ENCODE results near the gene ABCC4.

ABCC4 gene

DNA sequence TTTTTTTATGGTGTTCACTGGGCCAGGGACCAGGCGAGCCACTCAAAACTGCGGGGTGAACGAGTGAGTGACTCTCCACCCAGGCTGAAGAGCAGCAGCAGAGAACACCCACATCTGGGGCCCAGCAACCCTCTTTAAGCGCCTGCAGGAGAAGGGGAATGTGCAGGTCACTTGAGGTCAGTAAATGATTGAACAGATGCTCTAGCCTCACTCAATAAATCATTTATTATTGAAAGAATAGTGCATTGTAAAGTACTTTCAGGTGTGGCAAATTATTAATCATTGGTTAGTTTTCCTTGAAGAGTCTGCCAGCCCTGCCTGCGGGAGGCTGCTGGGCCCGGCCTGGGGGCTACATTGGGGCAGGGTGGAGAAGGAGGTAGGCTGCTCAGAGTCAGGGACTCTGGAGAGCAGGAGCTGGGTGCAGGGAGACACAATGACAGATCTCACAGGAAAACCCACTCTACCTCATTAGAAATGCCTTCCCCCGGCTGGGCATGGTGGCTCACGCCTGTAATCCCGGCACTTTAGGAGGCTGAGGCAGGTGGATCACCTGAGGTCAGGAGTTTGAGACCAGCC is 42.5 kb downstream of the ABCC4 start:
- no peak for DNase-seq (ENCODE audit: extremely low read depth in 1 of 2, low read depth in 1 of 2)

- DNase-seq (ENCODE audit: extremely low read depth in 1 of 2, low read depth in 1 of 2) = no peak
Measured at GRCh38 chr13:95258098-95258497, 43.2 kb downstream of the ABCC4 start.

DNA sequence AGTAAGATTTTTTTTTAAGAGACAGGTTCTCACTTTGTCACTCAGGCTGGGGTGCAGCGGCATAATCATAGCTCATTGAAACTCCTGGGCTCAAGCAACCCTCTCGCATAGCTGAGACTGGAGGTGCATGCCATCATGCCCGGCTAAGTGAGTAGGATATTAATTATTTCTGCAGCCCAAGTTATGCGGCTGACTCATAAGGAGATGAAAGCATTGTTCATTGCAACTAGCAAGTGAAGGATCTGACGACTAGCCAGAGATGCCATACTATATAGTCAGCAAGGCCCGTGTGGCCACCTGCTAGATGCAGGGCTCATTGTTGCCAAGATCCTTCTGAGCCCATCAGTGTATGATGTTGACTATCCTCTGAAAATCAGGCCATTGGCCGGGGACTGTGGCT is 45.2 kb downstream of the ABCC4 start:
- DNase-seq (ENCODE audit: extremely low read depth in 1 of 2, low read depth in 1 of 2) = no peak

- no peak for DNase-seq (ENCODE audit: extremely low read depth in 1 of 2, low read depth in 1 of 2)
Measured at GRCh38 chr13:95255072-95255732, 46.0 kb downstream of the ABCC4 start.

GRCh38 chr13:95254339-95254738 is 46.9 kb downstream of the ABCC4 start:
- no peak for DNase-seq (ENCODE audit: extremely low read depth in 1 of 2, low read depth in 1 of 2)

- DNase-seq (ENCODE audit: extremely low read depth in 1 of 2, low read depth in 1 of 2) = no peak
Measured at GRCh38 chr13:95253033-95253432, 48.2 kb downstream of the ABCC4 start.

GRCh38 chr13:95251641-95252040 is 49.6 kb downstream of the ABCC4 start:
- no peak for DNase-seq (ENCODE audit: extremely low read depth in 1 of 2, low read depth in 1 of 2)

- DNase-seq (ENCODE audit: extremely low read depth in 1 of 2, low read depth in 1 of 2) = no peak
Measured at GRCh38 chr13:95250961-95251360, 50.3 kb downstream of the ABCC4 start.

DNA sequence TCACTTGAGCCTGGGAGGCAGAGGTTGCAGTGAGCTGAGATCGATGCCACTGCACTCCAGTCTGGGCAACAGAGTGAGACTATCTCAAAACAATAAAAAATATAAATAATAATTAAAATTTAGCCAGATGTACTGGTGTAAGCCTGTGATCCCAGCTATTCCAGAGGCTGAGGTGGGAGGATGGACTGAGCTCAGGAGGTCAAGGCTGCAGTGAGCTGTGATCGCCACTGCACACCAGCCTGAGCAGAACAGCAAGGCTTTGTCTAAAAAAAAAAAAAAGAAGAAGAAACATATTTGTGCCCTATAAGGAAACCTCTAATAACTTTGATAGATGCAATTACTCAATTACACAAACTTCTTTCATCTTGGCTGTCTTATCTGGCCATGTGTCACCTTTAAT is 52.3 kb downstream of the ABCC4 start:
- no peak for DNase-seq (ENCODE audit: extremely low read depth in 1 of 2, low read depth in 1 of 2)

GRCh38 chr13:95247852-95248251 is 53.4 kb downstream of the ABCC4 start:
- DNase-seq (ENCODE audit: extremely low read depth in 1 of 2, low read depth in 1 of 2) = no peak

DNA sequence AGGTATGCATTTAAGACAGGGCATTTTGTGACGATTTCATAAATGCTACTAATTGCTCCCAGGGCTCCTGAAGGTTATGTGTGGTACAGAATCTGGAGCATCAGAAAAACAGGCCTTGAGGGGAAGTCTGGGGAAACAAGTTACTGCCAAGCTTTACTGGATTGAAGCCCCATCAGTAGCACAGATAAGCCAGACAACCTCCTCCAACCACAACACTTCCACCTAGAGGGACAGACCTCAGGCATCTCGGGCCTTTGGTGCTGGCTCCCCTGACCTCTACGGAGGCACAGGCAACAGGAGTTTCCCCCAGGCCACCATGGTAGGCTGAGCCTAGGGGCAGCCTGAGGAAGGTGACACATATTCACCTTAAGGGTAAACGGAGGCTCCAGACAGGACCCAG is 54.1 kb downstream of the ABCC4 start:
- no peak for DNase-seq (ENCODE audit: extremely low read depth in 1 of 2, low read depth in 1 of 2)

- no peak for DNase-seq (ENCODE audit: extremely low read depth in 1 of 2, low read depth in 1 of 2)
Measured at GRCh38 chr13:95246292-95247082, 54.8 kb downstream of the ABCC4 start.

- no peak for DNase-seq (ENCODE audit: extremely low read depth in 1 of 2, low read depth in 1 of 2)
Measured at GRCh38 chr13:95245071-95245470, 56.2 kb downstream of the ABCC4 start.

DNA sequence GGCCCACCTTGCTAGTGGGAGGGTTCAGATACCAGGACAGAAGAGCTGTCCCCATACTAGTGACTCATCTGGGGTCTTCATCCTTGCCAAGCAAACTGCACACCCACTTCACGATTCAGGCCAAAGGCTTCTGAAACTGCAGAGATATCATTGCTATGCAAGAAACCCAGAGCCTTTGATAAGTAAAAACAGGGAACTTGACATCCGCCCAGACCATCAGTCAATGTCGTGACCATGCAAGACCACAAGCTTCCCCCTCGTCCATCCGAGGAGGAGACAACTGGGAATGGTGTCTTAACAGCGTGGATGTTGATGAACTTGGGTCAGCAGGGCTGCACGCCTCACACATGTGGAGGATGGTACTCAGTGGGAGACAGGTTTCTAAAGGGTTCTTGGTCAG is 58.0 kb downstream of the ABCC4 start:
- DNase-seq (ENCODE audit: extremely low read depth in 1 of 2, low read depth in 1 of 2) = no peak

GRCh38 chr13:95241321-95241720 is 59.9 kb downstream of the ABCC4 start:
- no peak for DNase-seq (ENCODE audit: extremely low read depth in 1 of 2, low read depth in 1 of 2)

GRCh38 chr13:95239283-95239682 is 62.0 kb downstream of the ABCC4 start:
- no peak for DNase-seq (ENCODE audit: extremely low read depth in 1 of 2, low read depth in 1 of 2)

DNA sequence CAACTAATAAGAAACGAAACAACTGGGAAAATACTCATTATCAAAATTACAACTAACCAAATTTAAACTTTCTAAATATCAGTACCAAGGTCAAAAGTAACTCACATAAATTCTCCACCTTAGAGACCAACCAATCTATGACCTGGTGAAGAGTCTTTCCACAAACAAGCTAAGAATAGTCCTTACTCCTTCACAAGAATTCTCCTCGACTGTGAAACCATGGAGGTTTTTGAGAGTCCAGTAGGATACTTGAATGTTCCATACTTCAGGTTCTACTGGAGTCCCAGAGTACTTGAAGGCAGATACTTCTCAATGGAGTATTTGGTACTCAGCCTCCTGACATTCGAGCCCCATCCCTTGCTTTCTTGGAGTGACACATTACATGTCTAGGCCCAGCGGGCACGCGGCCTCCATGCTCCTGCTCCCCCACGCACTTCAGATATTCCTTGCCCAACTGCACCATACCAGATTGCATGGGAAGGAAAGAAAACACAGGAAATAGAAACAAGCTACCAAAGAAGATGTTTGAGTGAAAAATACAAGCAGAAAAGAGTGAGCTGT is 63.9 kb downstream of the ABCC4 start:
- DNase-seq (ENCODE audit: extremely low read depth in 1 of 2, low read depth in 1 of 2) = no peak

DNA sequence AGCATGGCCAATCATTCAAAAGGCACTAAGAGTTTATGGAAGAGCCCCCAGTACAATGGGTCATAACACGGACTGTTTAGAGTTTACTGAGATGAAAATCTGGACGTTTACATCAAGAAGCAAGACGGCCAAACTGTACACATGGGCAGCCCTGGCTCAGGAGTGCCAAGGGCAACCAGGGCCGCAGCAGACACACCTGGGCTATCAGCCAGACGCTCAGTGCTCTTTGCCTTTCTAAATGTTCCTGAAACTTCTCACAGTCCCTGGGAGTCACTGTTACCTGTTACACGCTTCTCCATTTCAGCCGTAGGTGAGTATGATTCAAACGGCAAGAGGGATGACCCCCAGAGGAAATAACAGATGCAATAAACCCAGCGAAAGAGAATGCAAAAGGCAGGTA is 64.5 kb downstream of the ABCC4 start:
- DNase-seq (ENCODE audit: extremely low read depth in 1 of 2, low read depth in 1 of 2) = no peak

DNA sequence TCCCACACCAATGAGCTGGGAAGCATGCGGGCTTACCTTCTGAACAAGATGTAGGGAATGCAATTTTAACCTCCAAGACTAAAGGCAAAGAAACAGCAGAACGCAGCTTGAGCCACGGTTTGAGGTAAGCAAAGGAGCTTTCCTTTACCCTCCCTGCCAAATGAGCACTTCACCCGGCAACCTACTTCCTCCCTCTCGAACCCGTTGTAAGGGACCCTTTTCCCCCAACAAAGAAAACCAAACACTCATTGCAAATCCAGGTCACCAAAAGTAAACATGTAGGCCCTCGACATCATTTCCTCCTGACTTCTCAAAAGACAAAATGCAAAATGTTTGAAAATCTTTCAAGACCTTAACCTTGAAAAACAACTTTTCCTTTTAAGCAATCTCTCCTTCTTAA is 65.3 kb downstream of the ABCC4 start:
- DNase-seq (ENCODE audit: extremely low read depth in 1 of 2, low read depth in 1 of 2) = no peak

DNA sequence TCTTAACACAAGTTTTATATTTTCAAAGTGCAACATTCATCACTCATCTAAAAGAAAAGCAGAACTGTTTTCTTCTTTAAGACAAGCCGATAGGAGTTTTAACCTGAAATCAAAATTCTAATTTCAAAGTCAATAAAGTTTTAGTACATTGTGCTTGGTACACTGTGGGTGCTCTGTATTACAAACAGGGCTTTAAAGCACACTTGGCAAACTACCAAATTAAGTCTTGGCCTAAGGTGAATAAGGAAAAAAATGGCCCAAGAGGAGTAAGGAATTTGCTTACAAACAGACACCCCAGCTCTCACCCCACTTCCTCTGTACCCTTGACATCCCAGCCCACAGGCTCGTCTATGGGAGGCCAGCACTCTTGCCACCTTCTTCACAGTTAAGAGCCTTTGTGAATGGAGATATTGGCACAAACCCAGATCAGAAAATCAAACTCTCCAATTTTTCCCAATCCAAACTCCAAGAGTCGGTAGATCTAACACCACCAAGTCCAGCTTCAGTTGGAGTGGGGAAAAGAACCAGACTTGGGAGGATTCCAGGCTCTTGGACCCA is 66.0 kb downstream of the ABCC4 start:
- no peak for DNase-seq (ENCODE audit: extremely low read depth in 1 of 2, low read depth in 1 of 2)

GRCh38 chr13:95234242-95234641 is 67.0 kb downstream of the ABCC4 start:
- DNase-seq (ENCODE audit: extremely low read depth in 1 of 2, low read depth in 1 of 2) = no peak

Measured in activated CD8-positive, alpha-beta memory T cell treated with anti-CD3 and anti-CD28 coated beads for 1 hour (primary cell).